ENCODE data around the gene BCAS4.

BCAS4 gene

DNA sequence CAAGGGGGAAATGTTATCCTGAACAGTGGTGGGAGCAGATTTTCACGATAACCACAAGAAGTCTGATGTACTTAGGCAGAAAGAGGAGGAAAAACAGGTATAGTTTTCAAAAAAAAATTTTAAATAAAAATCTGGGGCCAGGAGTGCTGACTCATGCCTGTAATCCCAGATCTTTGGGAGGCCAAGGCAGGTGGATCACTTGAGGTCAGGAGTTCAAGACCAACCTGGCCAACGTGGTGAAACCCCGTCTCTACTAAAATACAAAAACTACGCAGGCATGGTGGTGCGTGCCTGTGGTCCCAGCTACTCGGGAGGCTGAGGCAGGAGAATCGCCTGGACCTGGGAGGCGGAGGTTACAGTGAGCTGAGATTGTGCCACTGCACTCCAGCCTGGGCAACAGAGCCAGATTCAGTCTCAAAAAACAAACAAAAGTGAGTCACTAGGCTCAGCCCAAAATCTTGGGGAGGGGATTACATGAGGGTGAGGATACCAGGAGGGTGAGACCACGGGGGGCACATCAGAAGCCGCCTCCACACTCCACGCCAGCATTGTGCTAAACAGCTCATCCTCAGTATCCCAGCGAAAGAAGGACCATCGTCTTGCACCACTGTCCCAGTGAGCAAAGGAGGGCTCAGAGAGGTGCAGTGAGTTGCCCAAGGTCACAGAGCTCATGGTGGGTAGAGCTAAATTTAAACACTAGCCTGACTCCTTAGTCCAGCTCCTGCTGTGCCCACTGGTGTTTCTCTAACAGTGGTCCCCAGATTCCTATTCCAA is 33.7 kb downstream of the BCAS4 start:
- no peak for DNase-seq

DNA sequence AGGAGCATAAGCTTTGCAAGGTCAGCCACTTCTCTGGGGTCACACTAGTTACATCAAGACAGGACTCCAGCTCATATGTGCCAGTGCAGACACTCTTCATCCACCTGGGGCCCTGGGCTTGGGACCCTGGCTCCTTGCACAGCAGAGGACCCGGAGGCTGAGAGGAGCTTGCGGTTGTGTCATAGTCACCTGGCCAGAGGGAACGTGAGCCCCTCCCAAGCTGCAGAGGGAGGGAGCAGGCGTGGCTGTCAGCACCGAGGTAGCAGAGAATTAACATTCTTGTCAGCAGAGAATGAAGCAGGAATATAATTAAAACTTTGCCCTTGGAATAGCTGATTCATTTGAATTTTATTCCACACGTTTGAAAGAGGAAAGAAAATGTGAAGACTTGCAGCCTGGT is 36.8 kb downstream of the BCAS4 start:
- no peak for DNase-seq

DNA sequence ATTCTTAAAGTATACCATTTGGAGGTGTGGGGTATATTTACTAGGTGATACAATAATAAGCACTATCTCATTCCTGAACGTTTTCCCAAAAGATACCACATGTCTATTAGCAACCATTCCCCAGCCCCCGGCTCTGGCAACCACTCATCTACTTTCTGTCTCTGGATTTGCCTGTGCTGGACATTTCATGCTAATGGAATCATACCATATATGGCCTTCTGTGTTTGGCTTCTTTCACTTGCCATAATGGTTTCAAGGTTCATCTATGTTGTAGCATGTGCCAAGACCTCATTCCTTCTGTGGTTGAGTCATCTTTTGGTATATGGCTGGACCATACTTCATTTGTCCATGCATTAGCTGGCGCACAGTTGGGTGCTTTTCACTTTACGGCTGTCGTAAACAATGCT is 39.7 kb downstream of the BCAS4 start:
- no peak for DNase-seq

- DNase-seq: no peak
Measured at GRCh38 chr20:50837532-50838321, 42.9 kb downstream of the BCAS4 start.

DNA sequence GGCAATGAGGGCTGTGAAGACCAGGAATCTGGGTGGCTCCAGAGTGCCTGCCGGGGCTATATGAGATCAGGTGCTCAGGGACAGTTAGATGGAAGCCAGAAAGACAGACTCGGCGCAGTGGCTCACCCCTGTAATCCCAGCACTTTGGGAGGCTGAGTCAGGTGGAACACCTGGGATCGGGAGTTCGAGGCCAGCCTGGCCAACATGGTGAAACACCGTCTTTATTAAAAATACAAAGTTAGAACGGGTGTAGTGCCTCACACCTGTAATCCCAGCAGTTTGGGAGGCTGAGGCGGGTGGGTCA is 43.4 kb downstream of the BCAS4 start:
- no peak for DNase-seq

- no peak for DNase-seq
Measured at GRCh38 chr20:50838707-50839385, 44.0 kb downstream of the BCAS4 start.

DNA sequence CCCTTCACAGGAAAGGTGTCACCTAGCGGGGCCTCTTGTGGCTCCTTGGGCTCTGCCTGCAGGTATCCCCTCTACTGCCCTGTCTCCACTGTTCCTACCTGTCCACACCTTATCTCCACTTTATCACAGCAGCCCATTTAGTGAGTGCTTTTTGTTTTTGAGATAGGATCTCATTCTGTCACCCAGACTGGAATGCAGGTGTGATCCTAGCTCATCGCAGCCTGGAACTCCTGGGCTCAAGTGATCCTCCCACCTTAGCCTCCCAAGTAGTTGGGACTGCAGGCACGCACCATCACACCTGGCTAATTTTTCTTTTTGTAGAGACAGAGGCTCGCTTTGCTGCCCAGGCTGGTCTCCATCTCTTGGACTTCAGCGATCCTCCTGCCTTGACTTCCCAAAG is 48.0 kb downstream of the BCAS4 start:
- no peak for DNase-seq

GRCh38 chr20:50843331-50844276 is 48.7 kb downstream of the BCAS4 start:
- DNase-seq: no peak

DNA sequence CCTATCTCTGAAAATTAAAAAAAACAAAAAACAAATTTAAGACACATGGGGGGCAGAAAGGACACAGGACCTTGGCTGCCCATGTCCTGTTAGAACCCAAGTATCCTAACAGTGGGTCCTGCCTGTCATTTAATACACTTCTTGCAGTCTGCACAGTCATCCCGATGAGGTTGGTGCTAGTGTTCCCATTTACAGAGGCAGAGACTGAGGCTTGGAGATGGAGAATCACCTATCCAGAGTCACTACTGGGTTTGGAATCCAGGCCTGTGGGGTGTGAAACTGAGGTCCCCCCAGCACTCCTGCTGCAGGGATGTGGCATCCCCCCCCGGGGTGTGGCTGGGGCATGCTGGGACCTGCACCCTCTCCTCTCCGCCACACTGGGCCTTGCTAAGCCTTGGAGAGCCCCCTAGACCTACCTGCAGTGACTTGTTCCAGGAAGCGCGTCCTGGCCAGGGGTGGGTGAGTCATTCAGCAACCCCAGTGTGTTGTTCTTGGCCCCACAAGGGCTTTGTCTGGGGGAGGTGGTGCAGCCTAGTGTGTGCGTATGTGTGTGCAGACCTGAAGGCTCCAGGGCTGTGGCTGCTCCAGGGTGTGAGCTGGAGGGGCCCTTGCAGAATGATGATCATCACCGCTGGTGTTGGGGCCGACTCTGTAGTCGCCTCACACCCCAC is 49.7 kb downstream of the BCAS4 start:
- no peak for DNase-seq

DNA sequence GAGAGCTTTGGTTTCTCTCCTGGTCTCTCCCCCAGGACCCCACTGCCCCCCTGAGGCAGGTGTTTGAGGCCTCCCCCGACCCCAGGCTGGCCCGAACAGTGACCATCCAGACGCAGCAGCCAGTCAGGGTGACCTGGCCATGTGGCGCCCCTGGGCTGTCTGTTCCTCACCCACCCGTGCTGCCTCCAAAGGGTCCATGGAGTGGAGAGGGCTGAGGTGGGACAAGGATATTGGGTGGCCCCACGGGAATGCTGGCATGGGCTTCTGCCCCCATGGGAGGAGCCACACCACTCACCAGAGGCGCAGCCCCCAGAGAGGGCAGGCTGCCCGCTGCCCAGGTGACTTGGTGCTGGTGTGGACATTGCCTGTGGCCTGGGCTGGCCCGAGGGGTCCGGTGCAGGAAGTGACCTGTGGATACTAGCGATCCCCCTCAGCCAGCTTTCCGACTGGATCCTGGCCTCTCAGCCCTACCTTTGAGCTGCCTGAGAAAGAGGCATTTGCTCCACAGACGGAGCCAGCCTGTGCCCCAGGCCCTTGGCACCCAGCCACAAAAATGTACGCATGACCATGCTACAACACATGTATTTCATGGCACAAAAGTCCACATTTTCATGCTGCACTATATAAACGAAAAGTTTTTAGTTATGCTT is 50.8 kb downstream of the BCAS4 start:
- DNase-seq: no peak

GRCh38 chr20:50848341-50848808 is 53.5 kb downstream of the BCAS4 start:
- peak; percentile 44 for DNase-seq

DNA sequence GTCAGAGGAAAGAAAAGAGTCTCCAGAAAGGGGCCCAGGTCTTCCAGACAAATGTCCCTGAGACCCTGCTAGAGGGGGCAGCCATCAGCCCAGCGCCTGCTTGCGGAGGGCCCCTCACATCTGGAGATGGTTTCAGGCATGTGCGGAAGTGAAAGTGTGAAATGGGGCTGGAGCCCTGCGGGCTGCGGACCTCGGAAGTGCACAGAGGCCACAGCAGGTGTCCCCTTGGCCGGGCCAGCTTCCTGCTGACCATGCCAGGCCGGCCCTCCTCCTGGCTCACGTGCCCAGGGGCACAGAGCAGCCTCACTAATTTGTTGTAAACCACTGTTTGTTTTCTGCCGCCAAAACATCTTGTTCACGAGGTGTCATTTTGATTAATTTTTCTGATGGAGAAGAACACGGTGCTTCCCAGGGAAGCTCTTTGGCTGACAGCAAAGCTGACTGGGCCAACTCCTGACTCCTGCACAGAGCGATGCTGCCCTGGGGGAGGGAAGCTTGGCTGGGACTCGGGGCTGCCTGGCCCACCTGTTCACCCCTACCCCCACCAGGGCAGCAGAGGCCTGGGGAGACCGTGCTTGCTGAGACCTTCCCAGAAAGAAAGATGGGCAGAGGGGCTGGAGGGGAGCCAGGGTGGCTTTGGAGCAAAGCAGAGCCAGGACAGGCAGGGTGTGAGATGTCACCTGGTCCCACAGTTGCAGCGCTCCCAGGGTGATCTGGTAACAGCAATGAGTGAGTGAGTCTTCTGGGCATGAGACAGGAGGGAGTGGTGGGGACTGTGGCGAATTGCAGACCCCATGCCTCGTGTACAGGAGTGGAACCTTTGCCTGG is 54.2 kb downstream of the BCAS4 start:
- peak; percentile 65 for DNase-seq

DNA sequence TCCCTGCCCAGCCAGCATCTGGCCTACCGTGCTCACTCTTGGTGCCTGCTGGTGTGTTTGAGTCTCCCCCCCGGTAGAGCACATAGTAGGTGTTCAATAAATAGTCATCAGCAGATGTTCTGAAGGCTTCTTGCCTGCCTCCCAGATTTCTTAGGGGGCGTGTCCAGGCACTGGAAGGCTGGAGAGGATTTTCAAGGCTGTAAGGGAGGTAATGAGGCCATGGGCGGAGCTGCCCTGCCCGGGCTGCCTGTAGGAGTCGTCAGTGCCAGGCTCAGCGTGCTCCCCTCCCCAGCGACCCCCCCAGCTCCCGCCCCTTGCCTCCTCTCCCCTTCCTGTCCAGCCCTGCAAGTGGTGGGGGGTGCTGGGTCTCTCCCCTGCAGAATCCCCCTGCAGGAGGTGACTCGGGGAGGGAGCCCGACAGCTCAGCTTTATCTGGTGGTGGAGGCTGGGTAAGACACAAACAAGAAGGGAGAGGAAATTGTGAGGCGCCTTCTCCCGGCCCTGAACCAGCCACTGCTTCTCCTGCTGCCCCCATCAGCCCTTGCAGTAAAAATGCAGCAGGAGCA is 55.9 kb downstream of the BCAS4 start:
- DNase-seq: no peak

DNA sequence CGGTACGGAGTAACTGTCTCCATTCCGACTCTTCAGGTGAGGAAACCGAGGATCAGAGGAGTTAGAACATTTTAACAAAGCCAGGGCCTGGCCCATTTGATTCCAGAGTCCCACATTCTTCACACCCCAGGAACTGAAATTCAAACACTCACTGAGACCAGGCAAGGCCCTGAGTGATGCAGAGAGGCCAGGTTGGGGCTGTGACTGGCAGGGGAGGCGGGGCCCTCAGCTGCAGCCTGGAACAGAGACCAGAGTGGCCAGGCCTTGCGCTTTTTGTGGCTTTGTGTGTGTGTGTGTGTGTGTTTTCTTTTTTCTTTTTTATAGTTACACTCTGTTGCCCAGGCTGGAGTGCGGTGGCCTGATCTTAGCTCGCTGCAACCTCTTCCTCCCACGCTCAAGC is 57.2 kb downstream of the BCAS4 start:
- DNase-seq: peak; percentile 55

GRCh38 chr20:50854506-50855249 is 59.8 kb downstream of the BCAS4 start:
- DNase-seq: no peak

- no peak for DNase-seq
Measured at GRCh38 chr20:50855498-50856474, 60.9 kb downstream of the BCAS4 start.

- DNase-seq: no peak
Measured at GRCh38 chr20:50856475-50857041, 61.7 kb downstream of the BCAS4 start.

- no peak for DNase-seq
Measured at GRCh38 chr20:50857348-50857747, 62.5 kb downstream of the BCAS4 start.
